IMR-90 (cell line): Measurements from ENCODE around the gene ADAP2. TPM values are rescaled to one million over a fixed set of nuclear protein-coding genes. Genes with fewer than 3 reads are reported as not detected.

ENCODE experiments used
- ATAC-seq: fragments of 200-7000 bp; cut with Tn5 transposase; 2 replicates; pipeline ENCODE4 v1.9.1; 2020; ENCODE audit warnings: low read depth, mild to moderate bottlenecking, moderate library complexity
- BruUV-seq: library from RNA; stranded (reverse); fragments of 400-500 nt; replicated peaks from 2 replicates; lab custom pipeline; 2021; lab: Mats Ljungman, UMichigan
- CTCF ChIA-PET: fragments of 300-600 bp; formaldehyde crosslinking; extraction: SDS; loops from one replicate; lab custom pipeline; 2021; ENCODE audit warnings: antibody characterized with exemption; lab: Yijun Ruan, JAX
- POLR2A ChIA-PET: fragments of 300-600 bp; sonication (Branson Sonifier 250); formaldehyde crosslinking; loops from one replicate; lab custom pipeline; 2022; ENCODE audit warnings: antibody characterized with exemption; ENCODE audit not compliant: unreplicated experiment; lab: Charles Lee
- DNase-seq: peaks from one replicate; pipeline ENCODE4 v3.0.0; 2013
- H2AFZ ChIP-seq: replicated peaks from 2 replicates; pipeline ENCODE3; 2013; ENCODE audit warnings: low read length, mild to moderate bottlenecking; ENCODE audit not compliant: poor library complexity
- H2AK5ac ChIP-seq: 2 replicates; pipeline ENCODE4 v1.6.1; 2013; ENCODE audit warnings: low read depth, low read length, inconsistent platforms
- H2AK9ac ChIP-seq: replicated peaks from 2 replicates; pipeline ENCODE3; 2013; ENCODE audit warnings: mild to moderate bottlenecking, low read depth, low read length, moderate library complexity; ENCODE audit not compliant: poor library complexity
- H2BK120ac ChIP-seq: 2 replicates; pipeline ENCODE4 v1.6.1; 2013; ENCODE audit warnings: low read depth, low read length, inconsistent platforms
- H2BK15ac ChIP-seq: 3 replicates; pipeline ENCODE4 v1.6.1; 2013; ENCODE audit warnings: low read depth, low read length, inconsistent platforms
- H2BK20ac ChIP-seq: 2 replicates; pipeline ENCODE4 v1.6.1; 2013; ENCODE audit warnings: low read depth, mild to moderate bottlenecking, inconsistent platforms, low read length, moderate library complexity
- H2BK5ac ChIP-seq: 2 replicates; pipeline ENCODE4 v1.6.1; 2013; ENCODE audit warnings: mild to moderate bottlenecking, low read depth, low read length, inconsistent platforms; ENCODE audit not compliant: poor library complexity, severe bottlenecking
- H3K14ac ChIP-seq: replicated peaks from 2 replicates; pipeline ENCODE4 v1.6.1; 2013; ENCODE audit warnings: low read depth, low read length, inconsistent platforms
- H3K18ac ChIP-seq: 2 replicates; pipeline ENCODE4 v1.6.1; 2013; ENCODE audit warnings: low read depth, low read length, control low read depth
- H3K23ac ChIP-seq: 2 replicates; pipeline ENCODE4 v1.6.1; 2013; ENCODE audit warnings: low read depth, low read length, inconsistent platforms
- H3K27ac ChIP-seq: 2 replicates; pipeline ENCODE4 v1.5.1; 2013; ENCODE audit warnings: mild to moderate bottlenecking, control low read depth, low read length; ENCODE audit not compliant: insufficient read depth
- H3K27me3 ChIP-seq: 2 replicates; pipeline ENCODE4 v1.6.1; 2013; ENCODE audit warnings: low read length; ENCODE audit not compliant: control insufficient read depth, insufficient read depth
- H3K36me3 ChIP-seq: 2 replicates; pipeline ENCODE4 v1.6.1; 2013; ENCODE audit warnings: low read length, mixed read lengths; ENCODE audit not compliant: control insufficient read depth, insufficient read depth
- H3K4ac ChIP-seq: 2 replicates; pipeline ENCODE4 v1.6.1; 2013; ENCODE audit warnings: low read depth, low read length, inconsistent platforms
- H3K4me1 ChIP-seq: 2 replicates; pipeline ENCODE4 v1.6.1; 2013; ENCODE audit warnings: low read length, mixed read lengths; ENCODE audit not compliant: control insufficient read depth, insufficient read depth
- H3K4me2 ChIP-seq: 2 replicates; pipeline ENCODE4 v1.6.1; 2013; ENCODE audit warnings: low read depth, mild to moderate bottlenecking, control low read depth, low read length, moderate library complexity
- H3K4me3 ChIP-seq: 2 replicates; pipeline ENCODE4 v1.5.1; 2013; ENCODE audit warnings: low read depth, mild to moderate bottlenecking, control low read depth, low read length, moderate library complexity; ENCODE audit not compliant: insufficient read depth
- H3K56ac ChIP-seq: 2 replicates; pipeline ENCODE4 v1.6.1; 2013; ENCODE audit warnings: low read length, inconsistent platforms; ENCODE audit not compliant: insufficient read depth; ENCODE audit errors: extremely low read depth
- H3K79me1 ChIP-seq, 2 experiments: 2 replicates each; pipeline ENCODE4 v1.6.1; 2013; ENCODE audit warnings: low read length in 2 of 2, inconsistent platforms in 1 of 2, low read depth in 1 of 2
- H3K9ac ChIP-seq: 2 replicates; pipeline ENCODE4 v1.6.1; 2013; ENCODE audit warnings: low read depth, low read length, control low read depth
- H3K9me1 ChIP-seq: 2 replicates; pipeline ENCODE4 v1.6.1; 2013; ENCODE audit warnings: low read length, inconsistent platforms; ENCODE audit not compliant: insufficient read depth
- H3K9me3 ChIP-seq: 2 replicates; pipeline ENCODE4 v1.6.1; 2013; ENCODE audit warnings: low read length; ENCODE audit not compliant: control insufficient read depth, insufficient read depth
- H4K20me1 ChIP-seq: 2 replicates; pipeline ENCODE4 v1.6.1; 2013; ENCODE audit warnings: low read length, inconsistent platforms; ENCODE audit not compliant: insufficient read depth
- H4K5ac ChIP-seq: 2 replicates; pipeline ENCODE4 v1.6.1; 2013; ENCODE audit warnings: mild to moderate bottlenecking, low read depth, low read length, control low read depth
- H4K8ac ChIP-seq, 2 experiments: 2 replicates each; pipeline ENCODE4 v1.6.1; 2013; ENCODE audit warnings: low read depth in 2 of 2, low read length in 2 of 2, control low read depth in 1 of 2, inconsistent platforms in 1 of 2
- H4K91ac ChIP-seq: 2 replicates; pipeline ENCODE4 v1.6.1; 2013; ENCODE audit warnings: low read depth, low read length, inconsistent platforms; ENCODE audit not compliant: insufficient read depth
- BHLHE40 ChIP-seq: fragments of 150-350 bp; IDR thresholded peaks from 2 replicates; pipeline ENCODE4 v1.6.1; 2016; ENCODE audit warnings: mild to moderate bottlenecking, low read depth, low read length
- CEBPB ChIP-seq: IDR thresholded peaks from 2 replicates; pipeline ENCODE4 v1.6.1; 2012; ENCODE audit warnings: low read depth, low read length, improper control_type of control experiment
- CHD1 ChIP-seq: IDR thresholded peaks from 2 replicates; pipeline ENCODE4 v1.6.1; 2012; ENCODE audit warnings: low read depth, low read length, improper control_type of control experiment
- MAFK ChIP-seq: IDR thresholded peaks from 2 replicates; pipeline ENCODE4 v1.6.1; 2012; ENCODE audit warnings: low read depth, low read length, improper control_type of control experiment
- MXI1 ChIP-seq: IDR thresholded peaks from 2 replicates; pipeline ENCODE4 v1.6.1; 2012; ENCODE audit warnings: low read depth, mild to moderate bottlenecking, low read length, moderate library complexity, borderline replicate concordance
- NFE2L2 ChIP-seq: fragments of 150-350 bp; IDR thresholded peaks from 2 replicates; pipeline ENCODE4 v1.6.1; 2016; ENCODE audit warnings: low read depth, mild to moderate bottlenecking, low read length
- POLR2A ChIP-seq: IDR thresholded peaks from 2 replicates; pipeline ENCODE4 v1.6.1; 2012; ENCODE audit warnings: mild to moderate bottlenecking, low read depth, low read length
- RAD21 ChIP-seq: IDR thresholded peaks from 2 replicates; pipeline ENCODE4 v1.6.1; 2012; ENCODE audit warnings: low read length, improper control_type of control experiment
- RCOR1 ChIP-seq: IDR thresholded peaks from 2 replicates; pipeline ENCODE4 v1.6.1; 2012; ENCODE audit warnings: mild to moderate bottlenecking, low read length, improper control_type of control experiment; ENCODE audit not compliant: insufficient replicate concordance
- SMC3 ChIP-seq: fragments of 150-350 bp; IDR thresholded peaks from 2 replicates; pipeline ENCODE4 v1.6.1; 2016; ENCODE audit warnings: low read depth, mild to moderate bottlenecking, antibody characterized with exemption, low read length, moderate library complexity
- WGBS, 2 experiments: methylation state at CpG; one replicate each; pipeline versions ENCODE4 v1.1.5 to v1.1.7; 2013; ENCODE audit warnings: missing lambda C conversion rate in 2 of 2; ENCODE audit not compliant: insufficient read length in 1 of 2; ENCODE audit errors: extremely low coverage in 2 of 2; 5-methylcytosine and 5-hydroxymethylcytosine counted together
- dilution Hi-C: fragments of 300-500 bp; cut with HindIII; formaldehyde crosslinking; loops from one replicate; pipeline ENCODE4 v1.14.3; 2018; ENCODE audit warnings: low sequenced_read_pairs; ENCODE audit not compliant: unreplicated experiment
- in situ Hi-C: fragments of 300-500 bp; cut with MboI; formaldehyde crosslinking; loops from 3 replicates; pipeline ENCODE4 v1.14.3; 2019; ENCODE audit warnings: low sequenced_read_pairs, inconsistent platforms, mixed read lengths
- intact Hi-C: fragments of 100-400 bp; cut with micrococcal nuclease; formaldehyde crosslinking; loops from 2 replicates; pipeline ENCODE4 v1.10.0; 2022
- polyA plus RNA-seq, 3 experiments: library from polyadenylated mRNA; depleted of rRNA; stranded (reverse); fragments of >200 nt; gene quantifications; 2 replicates each; pipeline ENCODE4 v1.2.3, GENCODE V29; 2012; ENCODE audit warnings: low replicate concordance in 1 of 3
- total RNA-seq: library from RNA; depleted of rRNA; stranded (reverse); fragments of >200 nt; gene quantifications from 2 replicates; pipeline ENCODE4 v1.2.3, GENCODE V29; 2012
- TF ChIP-seq, protein P1 (sequence below): conservative IDR thresholded peaks from 2 replicates; pipeline ENCODE4 v1.5.1; 2012; ENCODE audit warnings: mild to moderate bottlenecking, low read depth, low read length, improper control_type of control experiment
- TF ChIP-seq, protein P2 (sequence below): fragments of 150-350 bp; IDR thresholded peaks from 2 replicates; pipeline ENCODE4 v1.6.1; 2016; ENCODE audit warnings: low read depth, mild to moderate bottlenecking, low read length, moderate library complexity, borderline replicate concordance
- TF ChIP-seq, protein P3 (sequence below): fragments of 150-350 bp; IDR thresholded peaks from 2 replicates; pipeline ENCODE4 v1.6.1; 2017; ENCODE audit warnings: mild to moderate bottlenecking, antibody characterized with exemption, low read length, low read depth

The ADAP2 gene
- total and polyA plus RNA-seq, 2 of the 4 experiments (the other 2 are of a cell fraction), result 0.90 to 1.2 TPM

DNA sequence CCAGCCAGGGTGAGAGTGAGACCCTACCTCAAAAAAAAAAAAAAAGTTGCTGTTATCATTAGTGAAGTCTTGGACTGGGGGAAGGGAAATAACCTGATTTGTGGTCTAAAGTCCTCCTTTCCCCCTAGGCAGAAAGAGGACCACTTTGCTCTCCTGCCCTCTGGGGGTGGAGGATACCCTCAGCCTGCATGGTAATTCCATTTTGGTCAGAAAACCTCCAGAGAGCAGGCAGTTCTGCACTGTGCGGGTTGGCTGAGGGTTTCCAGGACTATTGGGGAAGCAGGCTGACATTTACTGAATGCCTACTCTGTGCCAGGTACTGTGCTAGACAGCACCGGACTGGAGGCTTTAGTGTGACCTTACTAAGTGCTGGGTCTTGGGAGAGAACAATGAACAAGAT, 2.6 kb downstream of the ADAP2 start:
- POLR2A ChIA-PET, result no interaction called here
- Histone ChIP-seq H3K9me1 (peaks cover 6% of the 10 kb centered on the region), H3K4me2 (no peak overlapping the region), H4K91ac (no peak overlapping the region), H3K4me3 (no peak overlapping the region), H3K23ac (no peak overlapping the region), H3K79me1 (0 out of 4 replicates have a peak, but pooled peaks cover 0 to 5% of the 10 kb centered on the region in 2 experiments), H3K9me3 (no peaks in the 10 kb centered on the region), H2BK120ac (no peak overlapping the region), H3K56ac (no peak overlapping the region), H2BK15ac (no peak overlapping the region), H4K8ac (no peak overlapping the region), H3K4me1 (peaks cover 5% of the 10 kb centered on the region), H3K36me3 (no peaks in the 10 kb centered on the region), H3K14ac (no peak overlapping the region), H2AFZ (no peak overlapping the region), H3K27me3 (peaks cover 14% of the 10 kb centered on the region), H2BK5ac (no peak overlapping the region), H2BK20ac (no peak overlapping the region), H4K5ac (no peak overlapping the region), H3K18ac (no peak overlapping the region), H2AK9ac (no peak overlapping the region), H4K20me1 (no peaks in the 10 kb centered on the region), H2AK5ac (no peak overlapping the region), H3K4ac (no peak overlapping the region), H3K27ac (no peak overlapping the region), H3K9ac (no peak overlapping the region)
- 67% methylated on average over 1 of the region's 2 CpGs; no CpG with 5 or more reads in 1 of the 2 experiments for WGBS, 2 experiments
- no peak for DNase-seq
- no TSS peak for BruUV-seq
- in situ Hi-C loops (no loop called here), dilution Hi-C loops (no loop called here), intact Hi-C loops (no loop called here)
- ATAC-seq, result no peak
- CTCF ChIA-PET, result no interaction called here
- TF ChIP-seq MAFK (no peak), BHLHE40 (no peak), MXI1 (no peak), SMC3 (no peak), POLR2A (no peak), NFE2L2 (no peak), RAD21 (no peak), CEBPB (no peak), CHD1 (no peak), RCOR1 (no peak)
- TF ChIP-seq, protein P1, sequence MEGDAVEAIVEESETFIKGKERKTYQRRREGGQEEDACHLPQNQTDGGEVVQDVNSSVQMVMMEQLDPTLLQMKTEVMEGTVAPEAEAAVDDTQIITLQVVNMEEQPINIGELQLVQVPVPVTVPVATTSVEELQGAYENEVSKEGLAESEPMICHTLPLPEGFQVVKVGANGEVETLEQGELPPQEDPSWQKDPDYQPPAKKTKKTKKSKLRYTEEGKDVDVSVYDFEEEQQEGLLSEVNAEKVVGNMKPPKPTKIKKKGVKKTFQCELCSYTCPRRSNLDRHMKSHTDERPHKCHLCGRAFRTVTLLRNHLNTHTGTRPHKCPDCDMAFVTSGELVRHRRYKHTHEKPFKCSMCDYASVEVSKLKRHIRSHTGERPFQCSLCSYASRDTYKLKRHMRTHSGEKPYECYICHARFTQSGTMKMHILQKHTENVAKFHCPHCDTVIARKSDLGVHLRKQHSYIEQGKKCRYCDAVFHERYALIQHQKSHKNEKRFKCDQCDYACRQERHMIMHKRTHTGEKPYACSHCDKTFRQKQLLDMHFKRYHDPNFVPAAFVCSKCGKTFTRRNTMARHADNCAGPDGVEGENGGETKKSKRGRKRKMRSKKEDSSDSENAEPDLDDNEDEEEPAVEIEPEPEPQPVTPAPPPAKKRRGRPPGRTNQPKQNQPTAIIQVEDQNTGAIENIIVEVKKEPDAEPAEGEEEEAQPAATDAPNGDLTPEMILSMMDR, result no peak
- TF ChIP-seq, protein P2, sequence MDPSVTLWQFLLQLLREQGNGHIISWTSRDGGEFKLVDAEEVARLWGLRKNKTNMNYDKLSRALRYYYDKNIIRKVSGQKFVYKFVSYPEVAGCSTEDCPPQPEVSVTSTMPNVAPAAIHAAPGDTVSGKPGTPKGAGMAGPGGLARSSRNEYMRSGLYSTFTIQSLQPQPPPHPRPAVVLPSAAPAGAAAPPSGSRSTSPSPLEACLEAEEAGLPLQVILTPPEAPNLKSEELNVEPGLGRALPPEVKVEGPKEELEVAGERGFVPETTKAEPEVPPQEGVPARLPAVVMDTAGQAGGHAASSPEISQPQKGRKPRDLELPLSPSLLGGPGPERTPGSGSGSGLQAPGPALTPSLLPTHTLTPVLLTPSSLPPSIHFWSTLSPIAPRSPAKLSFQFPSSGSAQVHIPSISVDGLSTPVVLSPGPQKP, result no peak
- TF ChIP-seq, protein P3, sequence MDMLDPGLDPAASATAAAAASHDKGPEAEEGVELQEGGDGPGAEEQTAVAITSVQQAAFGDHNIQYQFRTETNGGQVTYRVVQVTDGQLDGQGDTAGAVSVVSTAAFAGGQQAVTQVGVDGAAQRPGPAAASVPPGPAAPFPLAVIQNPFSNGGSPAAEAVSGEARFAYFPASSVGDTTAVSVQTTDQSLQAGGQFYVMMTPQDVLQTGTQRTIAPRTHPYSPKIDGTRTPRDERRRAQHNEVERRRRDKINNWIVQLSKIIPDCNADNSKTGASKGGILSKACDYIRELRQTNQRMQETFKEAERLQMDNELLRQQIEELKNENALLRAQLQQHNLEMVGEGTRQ, result no peak
